ENCODE data around the gene FOXL1. TPM values are rescaled to one million over a fixed set of nuclear protein-coding genes. Genes with fewer than 3 reads are reported as not detected.

The FOXL1 gene
- total and polyA plus RNA-seq, 2 of the 13 experiments (the other 11 are each of a cell fraction or from before 2014, with no cell fraction given) = not detected

DNA sequence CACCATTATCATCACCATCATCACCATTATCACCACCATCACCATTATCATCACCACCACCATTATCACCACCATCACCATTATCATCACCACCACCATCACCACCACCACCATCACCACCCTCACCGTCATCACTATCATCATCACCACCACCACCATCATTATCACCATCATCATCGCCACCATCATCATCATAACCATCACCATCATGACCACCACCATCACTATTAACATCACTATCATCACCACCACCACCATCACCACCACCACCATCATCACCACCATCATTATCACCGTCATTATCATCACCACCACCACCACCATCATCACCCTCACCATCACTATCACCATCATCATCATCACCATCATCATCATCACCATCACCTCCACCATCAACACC lies 9.1 kb downstream of the FOXL1 start:
- Histone ChIP-seq H3K79me2 (ENCODE audit: insufficient read depth, low read length) (no peaks in the 10 kb centered on the region), H3K27ac (ENCODE audit: extremely low read length, insufficient read depth, low read length) (no peak overlapping the region), H3K9ac (ENCODE audit: insufficient read depth, low read depth, low read length) (no peak overlapping the region), H2AFZ (ENCODE audit: low read length) (no peak overlapping the region), H4K20me1 (ENCODE audit: insufficient read depth, low read length) (no peaks in the 10 kb centered on the region), H3K27me3 (ENCODE audit: control insufficient read depth in 1 of 2, insufficient read depth in 2 of 2, low read length in 2 of 2) (peaks cover 2 to 20% of the 10 kb centered on the region in 2 experiments; a peak in 4 of 5 replicates), H3K9me3 (ENCODE audit: low read length) (no peaks in the 10 kb centered on the region), H3K4me3 (replicated peaks in 1 of 3; ENCODE audit: insufficient read depth in 1 of 3, low read depth in 2 of 3, low read length in 3 of 3) (no peak overlapping the region), H3K36me3 (replicated peaks in 1 of 2; ENCODE audit: control insufficient read depth in 1 of 2, insufficient read depth in 2 of 2, low read length in 2 of 2) (no peaks in the 10 kb centered on the region), H3K4me2 (ENCODE audit: low read depth, low read length) (no peak overlapping the region), H3K4me1 (ENCODE audit: insufficient read depth, low read length) (no peaks in the 10 kb centered on the region)
- in situ Hi-C loops (cut with HindIII; ENCODE audit: extremely low pct_ligation_motif_present, low pct_unique_long_range_greater_than_20kb) (no loop called here), intact Hi-C loops (cut with micrococcal nuclease; ENCODE audit: unreplicated experiment) (loop anchor here (10.0 kb wide), 1 partner anchor 267 kb away; no protein-coding TSS in a partner anchor)
- no peak for FAIRE-seq
- no TSS peak for BruUV-seq (replicated peaks)
- WGBS (ENCODE audit: low lambda C conversion rate) = 38% methylated on average over 3 of the region's 3 CpGs
- no peak for ATAC-seq
- no peak for TF ChIP-seq NCOA1 (CRISPR knock-in tag; IDR thresholded peaks at IDR 0.05)
- no peak for TF ChIP-seq KLF12 (CRISPR knock-in tag; IDR thresholded peaks at IDR 0.05; ENCODE audit: borderline replicate concordance)
- TF ChIP-seq, protein P1, sequence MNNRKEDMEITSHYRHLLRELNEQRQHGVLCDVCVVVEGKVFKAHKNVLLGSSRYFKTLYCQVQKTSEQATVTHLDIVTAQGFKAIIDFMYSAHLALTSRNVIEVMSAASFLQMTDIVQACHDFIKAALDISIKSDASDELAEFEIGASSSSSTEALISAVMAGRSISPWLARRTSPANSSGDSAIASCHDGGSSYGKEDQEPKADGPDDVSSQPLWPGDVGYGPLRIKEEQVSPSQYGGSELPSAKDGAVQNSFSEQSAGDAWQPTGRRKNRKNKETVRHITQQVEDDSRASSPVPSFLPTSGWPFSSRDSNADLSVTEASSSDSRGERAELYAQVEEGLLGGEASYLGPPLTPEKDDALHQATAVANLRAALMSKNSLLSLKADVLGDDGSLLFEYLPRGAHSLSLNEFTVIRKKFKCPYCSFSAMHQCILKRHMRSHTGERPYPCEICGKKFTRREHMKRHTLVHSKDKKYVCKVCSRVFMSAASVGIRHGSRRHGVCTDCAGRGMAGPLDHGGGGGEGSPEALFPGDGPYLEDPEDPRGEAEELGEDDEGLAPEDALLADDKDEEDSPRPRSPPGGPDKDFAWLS (CRISPR knock-in tag; IDR thresholded peaks at IDR 0.05; ENCODE audit: borderline replicate concordance) = no peak
- TF ChIP-seq, protein P2, sequence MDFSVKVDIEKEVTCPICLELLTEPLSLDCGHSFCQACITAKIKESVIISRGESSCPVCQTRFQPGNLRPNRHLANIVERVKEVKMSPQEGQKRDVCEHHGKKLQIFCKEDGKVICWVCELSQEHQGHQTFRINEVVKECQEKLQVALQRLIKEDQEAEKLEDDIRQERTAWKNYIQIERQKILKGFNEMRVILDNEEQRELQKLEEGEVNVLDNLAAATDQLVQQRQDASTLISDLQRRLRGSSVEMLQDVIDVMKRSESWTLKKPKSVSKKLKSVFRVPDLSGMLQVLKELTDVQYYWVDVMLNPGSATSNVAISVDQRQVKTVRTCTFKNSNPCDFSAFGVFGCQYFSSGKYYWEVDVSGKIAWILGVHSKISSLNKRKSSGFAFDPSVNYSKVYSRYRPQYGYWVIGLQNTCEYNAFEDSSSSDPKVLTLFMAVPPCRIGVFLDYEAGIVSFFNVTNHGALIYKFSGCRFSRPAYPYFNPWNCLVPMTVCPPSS (IDR thresholded peaks at IDR 0.05) = peak; percentile 52; the same call in 1 of the 2 replicates
- no peak for TF ChIP-seq ZNF335 (CRISPR knock-in tag; IDR thresholded peaks at IDR 0.05)
- no peak; the same call in 1 of the 2 replicates for TF ChIP-seq ATF7 (IDR thresholded peaks at IDR 0.05)
- TF ChIP-seq ATF7 (CRISPR knock-in tag; IDR thresholded peaks at IDR 0.05) = no peak
- 0 out of 2 replicates have a peak, but pooled peaks have one; percentile 8 for TF ChIP-seq ATM (IDR thresholded peaks at IDR 0.05; ENCODE audit: borderline replicate concordance)
- no peak for TF ChIP-seq ELF3 (CRISPR knock-in tag; IDR thresholded peaks at IDR 0.05)
- 0 out of 2 replicates have a peak, but pooled peaks have one; percentile 24 for TF ChIP-seq FOXA1 (IDR thresholded peaks at IDR 0.05)
- TF ChIP-seq FOXA1 (CRISPR knock-in tag; IDR thresholded peaks at IDR 0.05) = no peak
- POLR2A ChIA-PET = no interaction called here
- no peak for DNase-seq (ENCODE audit: low spot score)
- CTCF ChIA-PET (ENCODE audit: low intra/inter-chr PET ratio, low total read pairs) = no interaction called here
